Left ventricle myocardium inferior (tissue), 1 donor: Measurements from ENCODE around the gene PLEKHG3. TPM values are rescaled to one million over a fixed set of nuclear protein-coding genes. Genes with fewer than 3 reads are reported as not detected.

Source experiments
- DNase-seq: peaks from one replicate; pipeline ENCODE4 v3.0.0-alpha.2; 2020
- H3K27ac ChIP-seq: fragments of 200-600 bp; replicated peaks from 2 replicates; pipeline ENCODE4 v1.8.0; 2021
- H3K27me3 ChIP-seq: fragments of 200-600 bp; 2 replicates; pipeline ENCODE4 v1.8.0; 2021; ENCODE audit warnings: low read depth
- H3K36me3 ChIP-seq: fragments of 200-600 bp; 2 replicates; pipeline ENCODE4 v1.8.0; 2021
- H3K4me1 ChIP-seq: fragments of 200-600 bp; 2 replicates; pipeline ENCODE4 v1.8.0; 2021
- H3K4me3 ChIP-seq: fragments of 200-600 bp; 2 replicates; pipeline ENCODE4 v1.8.0; 2021; ENCODE audit warnings: mild to moderate bottlenecking, moderate library complexity
- H3K9me3 ChIP-seq: fragments of 200-600 bp; replicated peaks from 2 replicates; pipeline ENCODE4 v1.8.0; 2021
- CTCF ChIP-seq: fragments of 200-600 bp; IDR thresholded peaks from 2 replicates; pipeline ENCODE4 v1.8.0; 2021; ENCODE audit warnings: antibody characterized with exemption, mild to moderate bottlenecking, borderline replicate concordance
- intact Hi-C: fragments of 100-400 bp; cut with micrococcal nuclease; formaldehyde crosslinking; loops from one replicate; pipeline ENCODE4 v1.11.0; 2022
- total RNA-seq: library from RNA; stranded (reverse); fragmentation: NEBNext Ultra II Directional; extraction: Animal tissue kit (Norgen Biotek cat#: 25700); gene quantifications from one replicate; pipeline ENCODE4 v1.2.1, GENCODE V29; 2021
- donor health status: DM: no; HTN: yes; CAD: no; lungs with severe emphysema.

The PLEKHG3 gene
- total RNA-seq, 1 donor from 2014 or later, result 16.5 TPM

GRCh38 chr14:64708148-64709004, 4.2 kb downstream of the PLEKHG3 start:
- peak overlapping the region; percentile 91 for H3K27ac ChIP-seq
- no peak for TF ChIP-seq CTCF
- peak overlapping the region; percentile 81 for H3K4me3 ChIP-seq
- peaks cover 11% of the 10 kb centered on the region for H3K9me3 ChIP-seq
- no peaks in the 10 kb centered on the region for H3K36me3 ChIP-seq
- intact Hi-C loops, result no loop called here
- H3K4me1 ChIP-seq, result peaks cover 80% of the 10 kb centered on the region
- DNase-seq, result no peak
- peaks cover 13% of the 10 kb centered on the region for H3K27me3 ChIP-seq

GRCh38 chr14:64709126-64709525, 4.9 kb downstream of the PLEKHG3 start:
- DNase-seq, result no peak
- no peaks in the 10 kb centered on the region for H3K36me3 ChIP-seq
- H3K27me3 ChIP-seq, result peaks cover 9% of the 10 kb centered on the region
- TF ChIP-seq CTCF, result no peak
- peaks cover 72% of the 10 kb centered on the region for H3K4me1 ChIP-seq
- H3K9me3 ChIP-seq, result peaks cover 18% of the 10 kb centered on the region
- H3K27ac ChIP-seq, result peak overlapping the region; percentile 91
- H3K4me3 ChIP-seq, result peak overlapping the region; percentile 81
- intact Hi-C loops, result no loop called here

GRCh38 chr14:64711039-64711438, 6.8 kb downstream of the PLEKHG3 start:
- Histone ChIP-seq H3K36me3 (no peaks in the 10 kb centered on the region), H3K27me3 (no peaks in the 10 kb centered on the region), H3K4me1 (peaks cover 70% of the 10 kb centered on the region), H3K4me3 (no peak overlapping the region), H3K9me3 (peaks cover 22% of the 10 kb centered on the region), H3K27ac (peak overlapping the region; percentile 46)
- no peak for DNase-seq
- TF ChIP-seq CTCF, result no peak
- intact Hi-C loops, result no loop called here

- Histone ChIP-seq H3K4me1 (peaks cover 68% of the 10 kb centered on the region), H3K27me3 (no peaks in the 10 kb centered on the region), H3K9me3 (peaks cover 22% of the 10 kb centered on the region), H3K4me3 (no peak overlapping the region), H3K36me3 (no peaks in the 10 kb centered on the region), H3K27ac (no peak overlapping the region)
- intact Hi-C loops, result no loop called here
- TF ChIP-seq CTCF, result no peak
- DNase-seq, result no peak
Observed at GRCh38 chr14:64713677-64714076, 9.5 kb downstream of the PLEKHG3 start.

- intact Hi-C loops, result no loop called here
- peaks cover 69% of the 10 kb centered on the region for H3K4me1 ChIP-seq
Observed at GRCh38 chr14:64714432-64715025, 10.3 kb downstream of the PLEKHG3 start.

More at GRCh38 chr14:64714432-64715025, 10.3 kb downstream of the PLEKHG3 start:
- Histone ChIP-seq H3K9me3 (peaks cover 22% of the 10 kb centered on the region), H3K4me3 (no peak overlapping the region), H3K27me3 (no peaks in the 10 kb centered on the region), H3K27ac (peak overlapping the region; percentile 60), H3K36me3 (no peaks in the 10 kb centered on the region)
- DNase-seq, result no peak
- no peak for TF ChIP-seq CTCF
